ENCODE results near the gene KNSTRN.
A peak's percentile ranks its signal among the peaks of the same experiment; 100 is the strongest.

Gene KNSTRN

GRCh38 chr15:40363611-40364010 lies 18.9 kb upstream of the KNSTRN start:
- no peak overlapping the region for H3K4me3 ChIP-seq
- no peak overlapping the region for H3K27ac ChIP-seq

- H3K27ac ChIP-seq: no peak overlapping the region
- H3K4me3 ChIP-seq: no peak overlapping the region
Measured at GRCh38 chr15:40364251-40364650, 18.3 kb upstream of the KNSTRN start.

GRCh38 chr15:40365016-40365415 lies 17.5 kb upstream of the KNSTRN start:
- H3K4me3 ChIP-seq: no peak overlapping the region
- H3K27ac ChIP-seq: no peak overlapping the region

- no peak overlapping the region for H3K27ac ChIP-seq
Measured at GRCh38 chr15:40365624-40366456, 16.7 kb upstream of the KNSTRN start.

GRCh38 chr15:40366457-40367370 lies 15.8 kb upstream of the KNSTRN start:
- peak overlapping the region in 1 of 7 experiments; percentile 37 for H3K4me3 ChIP-seq

More at GRCh38 chr15:40365624-40366456, 16.7 kb upstream of the KNSTRN start:
- H3K4me3 ChIP-seq: no peak overlapping the region

GRCh38 chr15:40367371-40367685 lies 15.2 kb upstream of the KNSTRN start:
- Histone ChIP-seq H3K27ac (peak overlapping the region in 6 of 21 experiments; percentile 25 to 77 (median 49)), H3K4me3 (peak overlapping the region in 6 of 7 experiments; percentile 13 to 44 (median 28))

More at GRCh38 chr15:40366457-40367370, 15.8 kb upstream of the KNSTRN start:
- peak overlapping the region in 2 of 21 experiments; percentile 25 to 77 for H3K27ac ChIP-seq

- peak overlapping the region in 7 of 21 experiments; percentile 25 to 77 (median 39) for H3K27ac ChIP-seq
- H3K4me3 ChIP-seq: peak overlapping the region; percentile 13 to 44 (median 30)
Measured at GRCh38 chr15:40367686-40368611, 14.6 kb upstream of the KNSTRN start.

- no peak overlapping the region for H3K27ac ChIP-seq
- H3K4me3 ChIP-seq: no peak overlapping the region
Measured at GRCh38 chr15:40368719-40369473, 13.6 kb upstream of the KNSTRN start.

GRCh38 chr15:40369474-40369869 lies 13.0 kb upstream of the KNSTRN start:
- H3K27ac ChIP-seq: no peak overlapping the region
- H3K4me3 ChIP-seq: no peak overlapping the region

GRCh38 chr15:40369971-40370370 lies 12.6 kb upstream of the KNSTRN start:
- no peak overlapping the region for H3K4me3 ChIP-seq

GRCh38 chr15:40372981-40373380 lies 9.5 kb upstream of the KNSTRN start:
- Histone ChIP-seq H3K27ac (no peak overlapping the region), H3K4me3 (no peak overlapping the region)

More at GRCh38 chr15:40369971-40370370, 12.6 kb upstream of the KNSTRN start:
- no peak overlapping the region for H3K27ac ChIP-seq

GRCh38 chr15:40377606-40378005 lies 4.9 kb upstream of the KNSTRN start:
- no peak overlapping the region for H3K4me3 ChIP-seq
- H3K27ac ChIP-seq: no peak overlapping the region

GRCh38 chr15:40379374-40379773 lies 3.1 kb upstream of the KNSTRN start:
- Histone ChIP-seq H3K27ac (peak overlapping the region in 1 of 21 experiments; percentile 62), H3K4me3 (no peak overlapping the region)

- no peak overlapping the region for H3K4me3 ChIP-seq
- H3K27ac ChIP-seq: peak overlapping the region in 4 of 21 experiments; percentile 15 to 62 (median 43)
Measured at GRCh38 chr15:40379853-40380252, 2.7 kb upstream of the KNSTRN start.

- H3K4me3 ChIP-seq: no peak overlapping the region
- peak overlapping the region in 5 of 21 experiments; percentile 14 to 62 (median 34) for H3K27ac ChIP-seq
Measured at GRCh38 chr15:40380636-40381035, 1.9 kb upstream of the KNSTRN start.

GRCh38 chr15:40381818-40382529 lies 547 bp upstream of the KNSTRN start:
- peak overlapping the region in 4 of 21 experiments; percentile 58 to 81 (median 78) for H3K27ac ChIP-seq
- no peak overlapping the region for H3K4me3 ChIP-seq

GRCh38 chr15:40386480-40386879 lies 4.0 kb downstream of the KNSTRN start:
- Histone ChIP-seq H3K4me3 (no peak overlapping the region), H3K27ac (no peak overlapping the region)
